ENCODE results near the gene CLCC1. TPM values are rescaled to one million over a fixed set of nuclear protein-coding genes. Genes with fewer than 3 reads are reported as not detected.

The CLCC1 gene
- total RNA-seq, 1 donor from 2014 or later = 23.3 TPM

GRCh38 chr1:108955111-108955510, 8.2 kb downstream of the CLCC1 start:
- Histone ChIP-seq H3K9ac (no peak overlapping the region), H3K36me3 (no peaks in the 10 kb centered on the region), H3K9me3 (ENCODE audit: low read depth) (no peaks in the 10 kb centered on the region), H3K4me3 (no peak overlapping the region), H3K27me3 (no peaks in the 10 kb centered on the region), H3K27ac (no peak overlapping the region), H2AFZ (replicated peaks) (no peak overlapping the region), H3K4me1 (peaks cover 2% of the 10 kb centered on the region), H3K79me2 (ENCODE audit: low read depth) (peaks cover 49% of the 10 kb centered on the region), H3K4me2 (no peak overlapping the region), H4K20me1 (ENCODE audit: low read depth) (peaks cover 4% of the 10 kb centered on the region), H3F3A (ENCODE audit: low read depth) (no peaks in the 10 kb centered on the region)
- peaks cover 33% of the 10 kb centered on the region for H3K36me3 Mint-ChIP-seq
- DNase-seq (ENCODE audit: low spot score) = no peak
- H3K27me3 Mint-ChIP-seq (ENCODE audit: insufficient read depth, low read depth) = peaks cover 2% of the 10 kb centered on the region
- no peak overlapping the region for H3K4me3 Mint-ChIP-seq
- H3K4me1 Mint-ChIP-seq = no peaks in the 10 kb centered on the region
- no peak overlapping the region for H3K27ac Mint-ChIP-seq
- H3K9me3 Mint-ChIP-seq = no peaks in the 10 kb centered on the region
- TF ChIP-seq, protein P1, sequence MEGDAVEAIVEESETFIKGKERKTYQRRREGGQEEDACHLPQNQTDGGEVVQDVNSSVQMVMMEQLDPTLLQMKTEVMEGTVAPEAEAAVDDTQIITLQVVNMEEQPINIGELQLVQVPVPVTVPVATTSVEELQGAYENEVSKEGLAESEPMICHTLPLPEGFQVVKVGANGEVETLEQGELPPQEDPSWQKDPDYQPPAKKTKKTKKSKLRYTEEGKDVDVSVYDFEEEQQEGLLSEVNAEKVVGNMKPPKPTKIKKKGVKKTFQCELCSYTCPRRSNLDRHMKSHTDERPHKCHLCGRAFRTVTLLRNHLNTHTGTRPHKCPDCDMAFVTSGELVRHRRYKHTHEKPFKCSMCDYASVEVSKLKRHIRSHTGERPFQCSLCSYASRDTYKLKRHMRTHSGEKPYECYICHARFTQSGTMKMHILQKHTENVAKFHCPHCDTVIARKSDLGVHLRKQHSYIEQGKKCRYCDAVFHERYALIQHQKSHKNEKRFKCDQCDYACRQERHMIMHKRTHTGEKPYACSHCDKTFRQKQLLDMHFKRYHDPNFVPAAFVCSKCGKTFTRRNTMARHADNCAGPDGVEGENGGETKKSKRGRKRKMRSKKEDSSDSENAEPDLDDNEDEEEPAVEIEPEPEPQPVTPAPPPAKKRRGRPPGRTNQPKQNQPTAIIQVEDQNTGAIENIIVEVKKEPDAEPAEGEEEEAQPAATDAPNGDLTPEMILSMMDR (IDR thresholded peaks at IDR 0.05) = no peak
- TF ChIP-seq EZH2phosphoT487 (IDR thresholded peaks at IDR 0.05) = no peak
- TF ChIP-seq EZH2 (IDR thresholded peaks at IDR 0.05) = no peak

- TF ChIP-seq EZH2 (IDR thresholded peaks at IDR 0.05) (no peak), EZH2phosphoT487 (IDR thresholded peaks at IDR 0.05) (no peak)
- TF ChIP-seq, protein P1 (IDR thresholded peaks at IDR 0.05) = no peak
- Histone ChIP-seq H3K4me3 (no peak overlapping the region), H3K27ac (no peak overlapping the region), H3K9ac (no peak overlapping the region), H3K4me1 (peaks cover 4% of the 10 kb centered on the region), H4K20me1 (ENCODE audit: low read depth) (peaks cover 4% of the 10 kb centered on the region), H3K79me2 (ENCODE audit: low read depth) (peaks cover 42% of the 10 kb centered on the region), H3K27me3 (no peaks in the 10 kb centered on the region), H2AFZ (replicated peaks) (no peak overlapping the region), H3K4me2 (no peak overlapping the region), H3K36me3 (no peaks in the 10 kb centered on the region), H3F3A (ENCODE audit: low read depth) (no peaks in the 10 kb centered on the region), H3K9me3 (ENCODE audit: low read depth) (no peaks in the 10 kb centered on the region)
- no peak for DNase-seq (ENCODE audit: low spot score)
- Mint-ChIP-seq H3K27me3 (ENCODE audit: insufficient read depth, low read depth) (peaks cover 2% of the 10 kb centered on the region), H3K4me1 (peaks cover 2% of the 10 kb centered on the region), H3K9me3 (no peaks in the 10 kb centered on the region), H3K4me3 (no peak overlapping the region), H3K27ac (no peak overlapping the region), H3K36me3 (peaks cover 30% of the 10 kb centered on the region)
These were observed 9.8 kb downstream of the CLCC1 start for GRCh38 chr1:108953452-108953851.

GRCh38 chr1:108951242-108951641, 12.0 kb downstream of the CLCC1 start:
- Histone ChIP-seq H3K4me3 (no peak overlapping the region), H3K79me2 (ENCODE audit: low read depth) (peaks cover 34% of the 10 kb centered on the region), H3F3A (ENCODE audit: low read depth) (peaks cover 7% of the 10 kb centered on the region), H3K9ac (no peak overlapping the region), H3K4me1 (peaks cover 14% of the 10 kb centered on the region), H3K9me3 (ENCODE audit: low read depth) (no peaks in the 10 kb centered on the region), H3K27ac (no peak overlapping the region), H3K27me3 (no peaks in the 10 kb centered on the region), H3K36me3 (no peaks in the 10 kb centered on the region), H3K4me2 (no peak overlapping the region), H2AFZ (replicated peaks) (no peak overlapping the region), H4K20me1 (ENCODE audit: low read depth) (peaks cover 4% of the 10 kb centered on the region)
- Mint-ChIP-seq H3K27me3 (ENCODE audit: insufficient read depth, low read depth) (peaks cover under 1% of the 10 kb centered on the region), H3K4me3 (no peak overlapping the region), H3K4me1 (peaks cover 6% of the 10 kb centered on the region), H3K9me3 (no peaks in the 10 kb centered on the region), H3K36me3 (peaks cover 26% of the 10 kb centered on the region), H3K27ac (no peak overlapping the region)
- TF ChIP-seq EZH2phosphoT487 (IDR thresholded peaks at IDR 0.05) = no peak
- no peak for TF ChIP-seq EZH2 (IDR thresholded peaks at IDR 0.05)
- TF ChIP-seq, protein P1 (IDR thresholded peaks at IDR 0.05) = no peak
- DNase-seq (ENCODE audit: low spot score) = no peak
